Transverse colon (tissue), 4 donors: ENCODE results near the gene ZBTB7C. TPM values are rescaled to one million over a fixed set of nuclear protein-coding genes. Genes with fewer than 3 reads are reported as not detected.

Source experiments
- DNase-seq: peaks from one replicate; pipeline ENCODE4 v3.0.0-alpha.2; 2019
- H3K27ac ChIP-seq, 4 donors: fragments of 200-600 bp; sonication (generic); 2 replicates each; pipeline ENCODE4 v1.5.1; 2016 to 2018; ENCODE audit warnings: inconsistent platforms in 4 of 4
- H3K27me3 ChIP-seq: fragments of 200-600 bp; sonication (generic); 2 replicates; pipeline ENCODE4 v1.5.1; 2017; ENCODE audit warnings: inconsistent platforms
- H3K36me3 ChIP-seq, 4 donors: fragments of 200-600 bp; sonication (generic); 2 replicates each; pipeline ENCODE4 v1.5.1; 2017 to 2019; ENCODE audit warnings: inconsistent platforms in 4 of 4
- H3K4me1 ChIP-seq, 4 donors: fragments of 200-600 bp; sonication (generic); 2 replicates each; pipeline ENCODE4 v1.5.1; 2017 to 2020; ENCODE audit warnings: inconsistent platforms in 4 of 4
- H3K4me3 ChIP-seq, 4 donors: fragments of 200-600 bp; sonication (generic); 1 replicate in 1 of 4; 2 replicates in 3 of 4; pipeline versions ENCODE4 v1.5.1 to v1.6.1; 2017 to 2019; ENCODE audit warnings: inconsistent platforms in 4 of 4
- H3K9me3 ChIP-seq, 2 donors: fragments of 200-600 bp; sonication (generic); 2 replicates each; pipeline ENCODE4 v1.5.1; 2017 to 2019; ENCODE audit warnings: inconsistent platforms in 2 of 2
- EP300 ChIP-seq: sonication (generic); formaldehyde crosslinking; IDR thresholded peaks from one replicate; pipeline ENCODE4 v1.6.1; 2017; ENCODE audit warnings: antibody characterized with exemption, low read depth
- POLR2A ChIP-seq: fragments of 450-650 bp; IDR thresholded peaks from one replicate; pipeline ENCODE4 v1.6.1; 2016; ENCODE audit warnings: antibody characterized with exemption, mild to moderate bottlenecking, moderate library complexity
- POLR2AphosphoS5 ChIP-seq, 3 donors: sonication (generic); formaldehyde crosslinking; IDR thresholded peaks; one replicate each; pipeline ENCODE4 v1.6.1; 2016; ENCODE audit warnings: antibody characterized with exemption in 3 of 3
- WGBS, 2 donors: methylation state at CpG; one replicate each; pipeline ENCODE4 v1.1.5; 2018; ENCODE audit warnings: low coverage in 1 of 2; 5-methylcytosine and 5-hydroxymethylcytosine counted together
- in situ Hi-C, 4 donors: fragments of 200-750 bp; cut with MboI; loops; one replicate each; pipeline versions ENCODE4 v1.15.0 to v1.15.1; 2017; ENCODE audit warnings: low sequenced_read_pairs in 3 of 4, low pct_ligation_motif_present in 1 of 4, low pct_unique_long_range_greater_than_20kb in 1 of 4
- intact Hi-C: fragments of 100-400 bp; cut with DNase I; formaldehyde crosslinking; loops from one replicate; pipeline ENCODE4 v1.15.1; 2023; ENCODE audit warnings: low total_unique reads
- total RNA-seq, 4 donors: library from RNA; depleted of rRNA; stranded (reverse); fragments of >200 nt; gene quantifications; one replicate each; pipeline ENCODE4 v1.1.0, GENCODE V29; 2016
- TF ChIP-seq, protein P1 (sequence below), 5 experiments: fragments of 200-600 bp in 3 of 5; fragments of 450-650 bp in 2 of 5; sonication (generic) in 3 of 5; IDR thresholded peaks; 1 replicate in 2 of 5; 2 replicates in 3 of 5; pipeline ENCODE4 v1.5.1; 2016 to 2017; ENCODE audit warnings: antibody characterized with exemption in 5 of 5, inconsistent platforms in 3 of 5, mild to moderate bottlenecking in 2 of 5, moderate library complexity in 1 of 5

Gene ZBTB7C
- total RNA-seq, 4 donors from 2014 or later: 38.4 to 81.2 (median 47.5) TPM

GRCh38 chr18:48303883-48304282 lies 105.3 kb downstream of the ZBTB7C start:
- H3K27me3 ChIP-seq: no peaks in the 10 kb centered on the region
- intact Hi-C loops: no loop called here
- DNase-seq: no peak
- no peak overlapping the region for H3K27ac ChIP-seq
- TF ChIP-seq, protein P1, sequence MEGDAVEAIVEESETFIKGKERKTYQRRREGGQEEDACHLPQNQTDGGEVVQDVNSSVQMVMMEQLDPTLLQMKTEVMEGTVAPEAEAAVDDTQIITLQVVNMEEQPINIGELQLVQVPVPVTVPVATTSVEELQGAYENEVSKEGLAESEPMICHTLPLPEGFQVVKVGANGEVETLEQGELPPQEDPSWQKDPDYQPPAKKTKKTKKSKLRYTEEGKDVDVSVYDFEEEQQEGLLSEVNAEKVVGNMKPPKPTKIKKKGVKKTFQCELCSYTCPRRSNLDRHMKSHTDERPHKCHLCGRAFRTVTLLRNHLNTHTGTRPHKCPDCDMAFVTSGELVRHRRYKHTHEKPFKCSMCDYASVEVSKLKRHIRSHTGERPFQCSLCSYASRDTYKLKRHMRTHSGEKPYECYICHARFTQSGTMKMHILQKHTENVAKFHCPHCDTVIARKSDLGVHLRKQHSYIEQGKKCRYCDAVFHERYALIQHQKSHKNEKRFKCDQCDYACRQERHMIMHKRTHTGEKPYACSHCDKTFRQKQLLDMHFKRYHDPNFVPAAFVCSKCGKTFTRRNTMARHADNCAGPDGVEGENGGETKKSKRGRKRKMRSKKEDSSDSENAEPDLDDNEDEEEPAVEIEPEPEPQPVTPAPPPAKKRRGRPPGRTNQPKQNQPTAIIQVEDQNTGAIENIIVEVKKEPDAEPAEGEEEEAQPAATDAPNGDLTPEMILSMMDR (IDR thresholded peaks at IDR 0.05): no peak
- TF ChIP-seq POLR2AphosphoS5 (IDR thresholded peaks at IDR 0.05) (no peak), POLR2A (no peak), EP300 (no peak)
- no peaks in the 10 kb centered on the region for H3K9me3 ChIP-seq
- no peaks in the 10 kb centered on the region for H3K36me3 ChIP-seq
- no peak overlapping the region for H3K4me3 ChIP-seq
- 87% methylated on average over 3 of the region's 3 CpGs; no CpG with 5 or more reads in 1 of the 2 donors for WGBS, 2 donors
- in situ Hi-C loops: no loop called here
- peaks cover 0 to 7% (median 0%) of the 10 kb centered on the region in 4 donors for H3K4me1 ChIP-seq

DNA sequence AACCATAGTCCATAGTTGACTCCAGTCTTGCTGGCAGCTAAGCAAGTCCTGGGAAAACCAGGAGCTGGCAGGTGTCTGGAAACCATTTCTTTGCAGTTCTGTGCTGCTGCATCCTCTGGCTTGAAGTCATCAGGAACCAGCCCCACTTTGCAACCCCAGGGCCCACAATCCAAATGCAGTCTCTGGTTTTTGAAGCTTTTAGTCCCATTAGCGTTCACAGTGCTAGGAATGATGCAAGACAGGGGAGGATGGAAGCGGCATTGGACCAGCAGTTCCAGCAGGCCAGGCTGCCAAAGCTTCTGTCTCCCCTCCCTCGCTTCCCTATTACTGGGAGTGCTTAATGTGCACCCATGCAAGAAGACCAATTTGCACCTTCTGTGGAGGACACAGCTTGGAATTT lies 106.4 kb downstream of the ZBTB7C start:
- TF ChIP-seq EP300 (no peak), POLR2A (no peak), POLR2AphosphoS5 (IDR thresholded peaks at IDR 0.05) (no peak)
- TF ChIP-seq, protein P1 (IDR thresholded peaks at IDR 0.05): no peak
- Histone ChIP-seq H3K27me3 (no peaks in the 10 kb centered on the region), H3K4me3 (no peak overlapping the region), H3K4me1 (peaks cover 0 to under 1% (median 0%) of the 10 kb centered on the region in 4 donors), H3K9me3 (no peaks in the 10 kb centered on the region), H3K36me3 (no peaks in the 10 kb centered on the region), H3K27ac (no peak overlapping the region)
- in situ Hi-C loops (no loop called here), intact Hi-C loops (no loop called here)
- DNase-seq: no peak
- 89 to 100% methylated on average over 3 of the region's 3 CpGs for WGBS, 2 donors

- in situ Hi-C loops: no loop called here
- DNase-seq: peak; percentile 54
- intact Hi-C loops: no loop called here
- Histone ChIP-seq H3K27me3 (no peaks in the 10 kb centered on the region), H3K4me1 (no peaks in the 10 kb centered on the region), H3K4me3 (no peak overlapping the region), H3K27ac (no peak overlapping the region), H3K36me3 (no peaks in the 10 kb centered on the region), H3K9me3 (no peaks in the 10 kb centered on the region)
- TF ChIP-seq, protein P1 (IDR thresholded peaks at IDR 0.05): no peak
- TF ChIP-seq POLR2AphosphoS5 (IDR thresholded peaks at IDR 0.05) (no peak), POLR2A (no peak), EP300 (no peak)
- 36% methylated on average over 6 of the region's 6 CpGs; no CpG with 5 or more reads in 1 of the 2 donors for WGBS, 2 donors
Observed at GRCh38 chr18:48300463-48300961, 108.7 kb downstream of the ZBTB7C start.

- H3K27ac ChIP-seq: no peak overlapping the region
- no peak overlapping the region for H3K4me3 ChIP-seq
- in situ Hi-C loops (no loop called here), intact Hi-C loops (no loop called here)
- H3K27me3 ChIP-seq: no peaks in the 10 kb centered on the region
- WGBS, 2 donors: 43 to 59% methylated on average over 4 of the region's 4 CpGs
- no peaks in the 10 kb centered on the region for H3K9me3 ChIP-seq
- no peak for DNase-seq
- TF ChIP-seq POLR2A (no peak), POLR2AphosphoS5 (IDR thresholded peaks at IDR 0.05) (no peak)
- no peaks in the 10 kb centered on the region for H3K4me1 ChIP-seq
- no peaks in the 10 kb centered on the region for H3K36me3 ChIP-seq
Observed at GRCh38 chr18:48297139-48297538, 112.0 kb downstream of the ZBTB7C start.

DNA sequence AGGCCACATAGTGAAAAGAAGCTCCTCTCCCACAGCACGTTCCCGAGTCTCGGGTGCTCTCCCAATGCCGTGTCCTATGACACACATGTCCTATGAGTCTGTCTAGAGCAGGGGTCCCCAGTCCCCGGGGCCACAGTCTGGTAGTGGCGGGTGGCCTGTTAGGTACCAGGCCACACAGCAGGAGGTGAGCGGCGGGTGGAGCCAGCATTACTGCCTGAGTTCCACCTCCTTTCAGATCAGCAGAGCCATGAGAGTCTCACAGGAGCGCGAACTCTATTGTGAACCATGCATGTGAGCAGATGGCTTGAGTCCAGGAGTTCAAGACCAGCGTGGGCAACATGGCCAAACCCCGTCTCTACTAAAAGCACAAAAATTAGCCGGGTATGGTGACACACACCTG lies 112.6 kb downstream of the ZBTB7C start:
- H3K4me3 ChIP-seq: no peak overlapping the region
- H3K27me3 ChIP-seq: no peaks in the 10 kb centered on the region
- H3K27ac ChIP-seq: no peak overlapping the region
- intact Hi-C loops (no loop called here), in situ Hi-C loops (no loop called here)
- no peak for TF ChIP-seq POLR2A
- no peak for TF ChIP-seq EP300
- TF ChIP-seq, protein P1 (IDR thresholded peaks at IDR 0.05): no peak
- no peak for TF ChIP-seq POLR2AphosphoS5 (IDR thresholded peaks at IDR 0.05)
- H3K9me3 ChIP-seq: no peaks in the 10 kb centered on the region
- 70 to 94% methylated on average over 2 to 13 of the region's 13 CpGs for WGBS, 2 donors
- no peaks in the 10 kb centered on the region for H3K4me1 ChIP-seq
- no peaks in the 10 kb centered on the region for H3K36me3 ChIP-seq
- DNase-seq: no peak
